ENCODE data around the gene ATL1.

ATL1 gene

DNA sequence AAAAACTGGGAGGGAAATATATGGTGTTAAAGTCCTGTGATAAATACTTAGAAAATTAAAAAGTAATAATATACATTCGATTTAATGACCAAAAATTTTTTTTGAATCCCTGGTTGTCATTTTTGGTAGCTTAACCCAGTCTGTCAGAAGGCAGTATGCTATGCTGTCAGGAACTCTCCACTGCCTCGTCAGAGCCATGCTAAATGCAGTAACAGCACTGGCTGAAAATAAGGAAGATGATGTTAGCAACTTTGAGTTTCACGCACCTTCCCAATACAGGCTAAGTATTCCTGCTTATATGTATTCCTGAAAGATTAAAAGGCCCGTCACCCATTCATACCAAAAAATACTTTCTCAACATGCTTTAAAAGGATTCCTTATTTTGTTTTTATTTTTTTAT lies 74.0 kb downstream of the ATL1 start:
- DNase-seq (ENCODE audit: low read depth): no peak
- TF ChIP-seq, protein P1, sequence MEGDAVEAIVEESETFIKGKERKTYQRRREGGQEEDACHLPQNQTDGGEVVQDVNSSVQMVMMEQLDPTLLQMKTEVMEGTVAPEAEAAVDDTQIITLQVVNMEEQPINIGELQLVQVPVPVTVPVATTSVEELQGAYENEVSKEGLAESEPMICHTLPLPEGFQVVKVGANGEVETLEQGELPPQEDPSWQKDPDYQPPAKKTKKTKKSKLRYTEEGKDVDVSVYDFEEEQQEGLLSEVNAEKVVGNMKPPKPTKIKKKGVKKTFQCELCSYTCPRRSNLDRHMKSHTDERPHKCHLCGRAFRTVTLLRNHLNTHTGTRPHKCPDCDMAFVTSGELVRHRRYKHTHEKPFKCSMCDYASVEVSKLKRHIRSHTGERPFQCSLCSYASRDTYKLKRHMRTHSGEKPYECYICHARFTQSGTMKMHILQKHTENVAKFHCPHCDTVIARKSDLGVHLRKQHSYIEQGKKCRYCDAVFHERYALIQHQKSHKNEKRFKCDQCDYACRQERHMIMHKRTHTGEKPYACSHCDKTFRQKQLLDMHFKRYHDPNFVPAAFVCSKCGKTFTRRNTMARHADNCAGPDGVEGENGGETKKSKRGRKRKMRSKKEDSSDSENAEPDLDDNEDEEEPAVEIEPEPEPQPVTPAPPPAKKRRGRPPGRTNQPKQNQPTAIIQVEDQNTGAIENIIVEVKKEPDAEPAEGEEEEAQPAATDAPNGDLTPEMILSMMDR (IDR thresholded peaks at IDR 0.05; ENCODE audit: insufficient read depth, low read depth, low read length, missing control alignments): no peak

DNA sequence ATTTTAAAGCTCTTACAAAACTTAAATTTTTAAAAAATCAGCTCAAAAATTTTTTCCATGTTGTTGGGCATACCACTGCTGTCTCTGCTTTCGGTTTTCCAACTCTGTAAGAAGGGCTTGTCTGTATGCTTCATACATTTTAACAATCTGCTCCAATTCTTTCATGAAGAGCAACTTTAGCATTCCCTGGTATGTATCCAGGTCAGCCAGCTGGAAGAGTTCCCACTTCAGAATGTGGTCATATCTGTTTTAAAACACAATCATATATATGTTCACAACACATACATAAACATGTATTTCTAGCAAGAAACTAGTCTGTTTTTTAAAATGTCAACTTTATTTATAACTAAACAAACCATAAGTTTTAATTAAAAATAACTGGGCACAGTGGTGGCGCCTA lies 75.2 kb downstream of the ATL1 start:
- TF ChIP-seq, protein P1 (IDR thresholded peaks at IDR 0.05; ENCODE audit: insufficient read depth, low read depth, low read length, missing control alignments): no peak
- H3K4me3 ChIP-seq (ENCODE audit: low read length): no peak overlapping the region
- no peak for DNase-seq (ENCODE audit: low read depth)

More for the DNA sequence above, 74.0 kb downstream of the ATL1 start:
- H3K4me3 ChIP-seq (ENCODE audit: low read length): no peak overlapping the region

DNA sequence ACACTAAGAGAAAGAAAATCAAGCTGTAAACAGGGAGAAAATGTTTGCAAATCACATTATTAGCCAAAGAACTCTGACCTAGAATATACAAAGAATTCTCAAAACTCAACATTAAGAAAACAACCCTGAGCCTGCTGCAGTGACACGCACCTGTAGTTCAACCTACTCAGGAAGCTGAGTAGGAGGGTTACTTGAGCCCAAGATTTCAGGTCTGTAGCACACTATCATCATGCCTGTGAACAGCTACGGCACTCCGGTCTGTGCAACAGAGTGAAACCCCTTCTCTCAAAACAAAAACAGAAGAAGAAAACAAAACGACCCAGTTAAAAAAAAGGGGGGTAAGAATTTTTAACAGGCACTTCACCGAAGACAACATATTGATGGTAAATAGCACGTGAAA lies 87.3 kb downstream of the ATL1 start:
- DNase-seq (ENCODE audit: low read depth): no peak
- TF ChIP-seq, protein P1 (IDR thresholded peaks at IDR 0.05; ENCODE audit: insufficient read depth, low read depth, low read length, missing control alignments): no peak
- H3K4me3 ChIP-seq (ENCODE audit: low read length): no peak overlapping the region

DNA sequence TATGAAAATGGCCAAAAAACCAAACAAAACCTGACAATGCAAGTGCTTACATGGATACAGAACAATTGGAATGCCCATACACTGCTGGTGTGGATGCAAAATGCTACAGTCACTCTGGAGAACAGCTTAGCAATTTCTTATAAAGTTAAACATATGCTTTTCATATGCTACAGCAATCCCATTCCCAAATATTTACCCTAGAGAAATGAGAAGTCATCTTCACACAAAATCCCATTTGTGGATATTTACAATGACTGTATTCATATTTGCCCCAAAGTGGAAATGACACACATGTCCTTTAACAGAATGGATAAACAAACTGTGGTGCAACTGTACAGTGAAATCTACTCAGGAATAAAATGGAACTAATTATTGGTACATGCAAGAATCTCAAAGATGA lies 87.8 kb downstream of the ATL1 start:
- TF ChIP-seq, protein P1 (IDR thresholded peaks at IDR 0.05; ENCODE audit: insufficient read depth, low read depth, low read length, missing control alignments): no peak
- no peak for DNase-seq (ENCODE audit: low read depth)
- no peak overlapping the region for H3K4me3 ChIP-seq (ENCODE audit: low read length)

DNA sequence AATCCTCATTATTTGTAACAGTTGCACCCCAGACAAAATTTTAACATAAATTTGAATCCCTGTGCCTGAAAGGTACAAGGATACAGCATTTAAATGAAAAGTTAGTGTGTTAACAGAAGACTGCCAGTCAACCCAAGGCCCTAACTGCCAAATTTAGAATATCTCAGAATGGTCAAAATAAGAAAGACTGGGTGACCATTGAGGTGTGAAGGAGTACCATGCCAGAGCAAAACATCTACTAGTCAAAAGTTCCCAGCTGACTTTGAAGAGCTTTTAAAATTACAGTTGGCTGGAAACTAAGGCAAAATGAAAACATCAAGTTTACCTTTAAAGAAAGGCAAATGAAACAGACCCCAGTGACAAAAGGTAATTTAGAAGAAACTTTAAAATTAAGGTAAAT lies 89.7 kb downstream of the ATL1 start:
- no peak for DNase-seq (ENCODE audit: low read depth)
- TF ChIP-seq, protein P1 (IDR thresholded peaks at IDR 0.05; ENCODE audit: insufficient read depth, low read depth, low read length, missing control alignments): no peak
- H3K4me3 ChIP-seq (ENCODE audit: low read length): no peak overlapping the region

DNA sequence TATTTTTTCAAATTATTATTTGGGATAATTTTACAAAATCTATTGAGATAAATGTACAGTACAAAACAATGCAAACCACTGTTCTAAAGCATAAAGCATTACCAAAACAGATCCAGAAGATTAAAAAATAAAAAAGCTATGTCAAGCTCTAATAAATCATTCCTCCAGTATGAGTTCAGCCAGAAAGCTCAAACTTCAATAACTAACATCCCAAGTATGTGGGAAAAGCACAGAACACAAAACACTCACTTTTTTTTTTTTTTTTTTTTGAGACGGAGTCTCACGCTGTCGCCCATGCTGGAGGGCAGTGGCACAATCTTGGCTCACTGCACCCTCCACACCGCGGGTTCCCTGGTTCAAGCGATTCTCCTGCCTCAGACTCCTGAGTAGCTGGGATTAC lies 96.8 kb downstream of the ATL1 start:
- no peak for DNase-seq (ENCODE audit: low read depth)
- H3K4me3 ChIP-seq (ENCODE audit: low read length): no peak overlapping the region
- TF ChIP-seq, protein P1 (IDR thresholded peaks at IDR 0.05; ENCODE audit: insufficient read depth, low read depth, low read length, missing control alignments): no peak

DNA sequence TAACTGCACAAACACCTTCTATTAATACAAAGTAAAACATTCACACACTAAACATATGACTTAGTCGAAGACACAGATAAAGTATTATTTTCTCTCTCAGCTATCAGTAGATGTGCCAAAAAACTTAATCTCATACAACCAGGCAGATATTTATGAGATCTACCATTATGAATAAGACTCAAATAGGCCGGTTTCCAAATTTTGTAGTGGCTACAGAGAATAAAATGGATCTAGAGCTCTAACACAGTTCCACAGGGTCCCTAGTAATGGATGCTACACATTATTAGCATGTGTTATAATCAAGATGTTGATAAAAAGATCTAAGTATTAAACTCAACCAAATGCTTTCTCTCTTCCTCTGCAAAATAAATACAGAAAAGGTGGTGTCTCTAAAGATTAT lies 97.8 kb downstream of the ATL1 start:
- TF ChIP-seq, protein P1 (IDR thresholded peaks at IDR 0.05; ENCODE audit: insufficient read depth, low read depth, low read length, missing control alignments): no peak
- no peak for DNase-seq (ENCODE audit: low read depth)
- no peak overlapping the region for H3K4me3 ChIP-seq (ENCODE audit: low read length)

Measured in epithelial cell of esophagus (primary cell).